K562 (cell line): Measurements from ENCODE around the gene C20orf96. TPM values are rescaled to one million over a fixed set of nuclear protein-coding genes. Genes with fewer than 3 reads are reported as not detected.

Experiments
- ATAC-seq: fragments of 200-7000 bp; cut with Tn5 transposase; 3 replicates; pipeline ENCODE4 v1.9.1; 2020; ENCODE audit warnings: moderate library complexity
- BruUV-seq: library from RNA; stranded (reverse); fragments of 400-500 nt; replicated peaks from 2 replicates; lab custom pipeline; 2021; lab: Mats Ljungman, UMichigan
- CTCF ChIA-PET: fragments of 300-600 bp; formaldehyde crosslinking; extraction: SDS; loops from one replicate; lab custom pipeline; 2021; ENCODE audit warnings: low intra/inter-chr PET ratio; lab: Yijun Ruan, JAX
- POLR2A ChIA-PET: fragments of 300-600, 350-650 bp; sonication (Branson Sonifier 250); formaldehyde crosslinking; extraction: SDS; loops from one replicate; lab custom pipeline; 2021; ENCODE audit warnings: antibody characterized with exemption, inconsistent platforms; lab: Yijun Ruan, JAX
- DNase-seq, 4 experiments: peaks; one replicate each; pipeline versions ENCODE4 v3.0.0 to v3.0.0-alpha.2; 2011 to 2018; ENCODE audit warnings: low spot score in 3 of 4, mixed read lengths in 3 of 4; ENCODE audit errors: extremely low read depth in 1 of 4
- FAIRE-seq: peaks from 2 replicates; lab custom pipeline; 2011; peaks lifted over from hg19 to GRCh38; lab: Jason Lieb, UNC
- H2AFZ ChIP-seq: 2 replicates; pipeline ENCODE4 v1.6.0; 2011; ENCODE audit warnings: low read depth, low read length, control low read depth, inconsistent platforms
- H3K27ac ChIP-seq: fragments of 200-600 bp; 3 replicates; pipeline ENCODE4 v1.8.0; 2011; ENCODE audit warnings: low read depth, mild to moderate bottlenecking, control low read depth, inconsistent platforms, low read length, moderate library complexity, mixed read lengths; ENCODE audit errors: extremely low read depth
- H3K27me3 ChIP-seq, 2 experiments: fragments of 300-600 bp in 1 of 2; 2 replicates in 1 of 2; 3 replicates in 1 of 2; pipeline versions ENCODE4 v1.6.0 to v1.8.0; 2011; ENCODE audit warnings: inconsistent platforms in 2 of 2, low read length in 2 of 2, mild to moderate bottlenecking in 1 of 2, mixed read lengths in 1 of 2, moderate library complexity in 1 of 2; ENCODE audit not compliant: control insufficient read depth in 2 of 2, insufficient read depth in 2 of 2
- H3K36me3 ChIP-seq: fragments of 300-600 bp; 3 replicates; pipeline ENCODE4 v1.8.0; 2011; ENCODE audit warnings: mild to moderate bottlenecking, low read length, inconsistent platforms; ENCODE audit not compliant: control insufficient read depth, insufficient read depth
- H3K4me1 ChIP-seq, 2 experiments: fragments of 200-600 bp in 1 of 2; replicated peaks in 1 of 2; 2 replicates in 1 of 2; 3 replicates in 1 of 2; pipeline versions ENCODE4 v1.5.1 to v1.8.0; 2011; ENCODE audit warnings: inconsistent platforms in 2 of 2, low read length in 2 of 2, mild to moderate bottlenecking in 1 of 2, mixed read lengths in 1 of 2, moderate library complexity in 1 of 2; ENCODE audit not compliant: control insufficient read depth in 2 of 2, insufficient read depth in 2 of 2
- H3K4me2 ChIP-seq: 2 replicates; pipeline ENCODE4 v1.6.1; 2011; ENCODE audit warnings: low read length, control low read depth, inconsistent platforms, mixed read lengths; ENCODE audit not compliant: insufficient read depth
- H3K4me3 ChIP-seq: fragments of 200-600 bp; sonication (generic), shearing (Covaris generic); 2 replicates; pipeline ENCODE4 v1.5.1; 2016; ENCODE audit warnings: control low read depth, inconsistent platforms
- H3K79me2 ChIP-seq: fragments of 200-600 bp; 3 replicates; pipeline ENCODE4 v1.8.0; 2011; ENCODE audit warnings: low read length, inconsistent platforms; ENCODE audit not compliant: control insufficient read depth, insufficient read depth
- H3K9ac ChIP-seq, 2 experiments: 2 replicates each; pipeline versions ENCODE4 v1.6.0 to v1.6.1; 2011; ENCODE audit warnings: low read depth in 2 of 2, low read length in 2 of 2, control low read depth in 1 of 2, inconsistent platforms in 1 of 2, mild to moderate bottlenecking in 1 of 2, mixed read lengths in 1 of 2; ENCODE audit not compliant: insufficient read depth in 1 of 2
- H3K9me1 ChIP-seq: one replicate; pipeline ENCODE4 v1.6.0; 2011; ENCODE audit warnings: inconsistent platforms, mild to moderate bottlenecking, low read length, moderate library complexity; ENCODE audit not compliant: control insufficient read depth, insufficient read depth
- H3K9me3 ChIP-seq: replicated peaks from 2 replicates; pipeline ENCODE4 v1.5.1; 2011; ENCODE audit warnings: low read depth, low read length, inconsistent platforms; ENCODE audit not compliant: control insufficient read depth, insufficient read depth
- H4K20me1 ChIP-seq: replicated peaks from 2 replicates; pipeline ENCODE4 v1.6.1; 2011; ENCODE audit warnings: low read length, inconsistent platforms, mixed read lengths; ENCODE audit not compliant: control insufficient read depth, insufficient read depth
- GTF3C2 ChIP-seq: IDR thresholded peaks from 3 replicates; pipeline ENCODE4 v1.6.1; 2011; ENCODE audit warnings: borderline replicate concordance, mild to moderate bottlenecking, moderate library complexity; ENCODE audit not compliant: insufficient read length; ENCODE audit errors: extremely low read depth
- MCM5 ChIP-seq: fragments of 450-650 bp; IDR thresholded peaks from 2 replicates; pipeline ENCODE4 v1.6.1; 2016; ENCODE audit warnings: low read depth
- NCOA1 ChIP-seq: fragments of 450-650 bp; IDR thresholded peaks from 2 replicates; pipeline ENCODE4 v1.6.1; 2016; ENCODE audit warnings: low read depth
- PPARD ChIP-seq: fragments of 250-450 bp; sonication (Bioruptor Pico); IDR thresholded peaks from 2 replicates; pipeline ENCODE4 v1.8.0; 2022; ENCODE audit warnings: inconsistent platforms, mild to moderate bottlenecking, moderate library complexity
- RFX5 ChIP-seq: IDR thresholded peaks from 2 replicates; pipeline ENCODE4 v1.6.1; 2011; ENCODE audit warnings: low read depth, mild to moderate bottlenecking, improper control_type of control experiment, low read length
- SMARCA4 ChIP-seq: fragments of 450-650 bp; IDR thresholded peaks from 2 replicates; pipeline ENCODE4 v1.6.1; 2016
- SREBF1 ChIP-seq: fragments of 150-350 bp; IDR thresholded peaks from 2 replicates; pipeline ENCODE4 v1.6.1; 2014; ENCODE audit warnings: antibody characterized with exemption, low read depth, low read length, borderline replicate concordance
- STAG1 ChIP-seq: sonication (generic); formaldehyde crosslinking; IDR thresholded peaks from 2 replicates; pipeline ENCODE4 v1.5.0; 2020; ENCODE audit warnings: missing genetic modification reagents, borderline replicate concordance
- SUPT5H ChIP-seq: fragments of 450-650 bp; IDR thresholded peaks from 2 replicates; pipeline ENCODE4 v1.6.1; 2016
- ZBTB49 ChIP-seq: sonication (generic); formaldehyde crosslinking; IDR thresholded peaks from 2 replicates; pipeline ENCODE4 v1.8.0; 2022; ENCODE audit warnings: missing genetic modification reagents, mild to moderate bottlenecking, borderline replicate concordance
- ZKSCAN3 ChIP-seq: fragments of 250-450 bp; sonication (Bioruptor Pico); IDR thresholded peaks from 2 replicates; pipeline ENCODE4 v1.4.0; 2020
- WGBS: fragments of 100-300 bp; shearing (Covaris generic); methylation state at CpG from one replicate; pipeline ENCODE4 v1.1.6; 2016; ENCODE audit warnings: low coverage, mixed read lengths; ENCODE audit not compliant: insufficient coverage; ENCODE audit errors: missing lambda C conversion rate; 5-methylcytosine and 5-hydroxymethylcytosine counted together
- in situ Hi-C: fragments of 300-500 bp; cut with MboI; formaldehyde crosslinking; loops from 4 replicates; pipeline ENCODE4 v1.15.0; 2018; ENCODE audit warnings: inconsistent platforms, mixed read lengths
- intact Hi-C: fragments of 100-400 bp; cut with micrococcal nuclease; formaldehyde crosslinking; loops from 2 replicates; pipeline ENCODE4 v1.14.2; 2022
- polyA plus RNA-seq, 8 experiments: library from polyadenylated mRNA; depleted of rRNA in 4 of 8; stranded (reverse) in 5 of 8; unstranded in 3 of 8; fragments of >200 nt; fragmentation: Nextera tagmentation in 2 of 8; fragmentation: Illumina TruSeq in 1 of 8; extraction: Ambion mirVana in 2 of 8; extraction: Trizol in 1 of 8; gene quantifications; 2 replicates each; pipeline versions ENCODE4 v1.2.1 to v1.2.3, GENCODE V29; 2011 to 2014; ENCODE audit warnings: inconsistent platforms in 1 of 8, missing spikeins in 1 of 8
- total RNA-seq, 7 experiments: library from RNA; depleted of rRNA in 6 of 7; stranded (reverse); fragments of >200 nt in 6 of 7; fragmentation: Illumina TruSeq in 2 of 7; extraction: Trizol in 2 of 7; gene quantifications; 2 replicates each; pipeline versions ENCODE4 v1.2.1 to v1.2.3, GENCODE V29; 2011 to 2021; ENCODE audit warnings: low replicate concordance in 1 of 7
- TF ChIP-seq, protein P1 (sequence below): fragments of 250-450 bp; sonication (Bioruptor Pico); IDR thresholded peaks from 2 replicates; pipeline ENCODE4 v1.4.0; 2020; ENCODE audit warnings: borderline replicate concordance
- TF ChIP-seq, protein P2 (sequence below): fragments of 450-650 bp; IDR thresholded peaks from 2 replicates; pipeline ENCODE4 v1.6.1; 2016

The C20orf96 gene
- total and polyA plus RNA-seq, 9 of the 15 experiments (the other 6 are each of a cell fraction or from before 2014, with no cell fraction given), result 1.7 to 11.7 (median 4.2) TPM

GRCh38 chr20:271528-271927, 19.0 kb downstream of the C20orf96 start (continued):
- TF ChIP-seq, protein P1, sequence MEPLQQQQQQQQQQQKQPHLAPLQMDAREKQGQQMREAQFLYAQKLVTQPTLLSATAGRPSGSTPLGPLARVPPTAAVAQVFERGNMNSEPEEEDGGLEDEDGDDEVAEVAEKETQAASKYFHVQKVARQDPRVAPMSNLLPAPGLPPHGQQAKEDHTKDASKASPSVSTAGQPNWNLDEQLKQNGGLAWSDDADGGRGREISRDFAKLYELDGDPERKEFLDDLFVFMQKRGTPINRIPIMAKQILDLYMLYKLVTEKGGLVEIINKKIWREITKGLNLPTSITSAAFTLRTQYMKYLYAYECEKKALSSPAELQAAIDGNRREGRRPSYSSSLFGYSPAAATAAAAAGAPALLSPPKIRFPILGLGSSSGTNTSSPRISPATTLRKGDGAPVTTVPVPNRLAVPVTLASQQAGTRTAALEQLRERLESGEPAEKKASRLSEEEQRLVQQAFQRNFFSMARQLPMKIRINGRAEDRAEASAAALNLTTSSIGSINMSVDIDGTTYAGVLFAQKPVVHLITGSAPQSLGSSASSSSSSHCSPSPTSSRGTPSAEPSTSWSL, result no peak
- TF ChIP-seq ZKSCAN3 (CRISPR knock-in tag), result no peak

DNA sequence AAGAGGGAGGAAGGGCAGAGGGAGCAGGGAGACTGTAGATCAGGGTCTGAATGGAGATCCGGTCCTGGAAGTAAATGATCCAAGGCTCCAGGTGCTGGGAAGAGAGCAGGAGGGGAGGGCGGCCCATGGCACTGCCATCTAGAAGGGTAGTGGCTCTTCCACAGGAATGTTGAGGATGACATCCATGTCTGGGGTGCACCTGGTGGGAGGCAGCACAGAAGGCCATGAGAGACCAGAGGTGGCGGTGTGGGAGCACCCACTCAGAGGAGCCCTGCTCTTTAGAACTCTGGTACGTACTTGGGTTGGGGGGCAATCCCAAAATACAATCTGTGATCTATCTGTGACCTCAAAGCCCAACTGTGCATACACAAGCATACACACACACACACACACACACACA, 19.5 kb downstream of the C20orf96 start:
- no peaks in the 10 kb centered on the region for H4K20me1 ChIP-seq
- DNase-seq (no peak), FAIRE-seq (no peak), ATAC-seq (no peak)
- no peak overlapping the region for H3K27ac ChIP-seq
- H3K4me1 ChIP-seq, result peaks cover 6 to 11% of the 10 kb centered on the region in 2 experiments; a peak in 4 of 5 replicates
- in situ Hi-C loops (no loop called here), intact Hi-C loops (no loop called here)
- POLR2A ChIA-PET, result interaction anchor here (1.6 kb wide), 1 partner anchor 11 kb away, joined by 3 read pairs; no protein-coding TSS in a partner anchor
- no peaks in the 10 kb centered on the region for H3K9me1 ChIP-seq
- H3K4me3 ChIP-seq, result no peak overlapping the region
- CTCF ChIA-PET, result no interaction called here
- no peak overlapping the region for H3K9ac ChIP-seq
- peaks cover 5% of the 10 kb centered on the region; the same call in 1 of the 3 replicates for H3K36me3 ChIP-seq
- H3K27me3 ChIP-seq, result no peaks in the 10 kb centered on the region
- no peak overlapping the region for H2AFZ ChIP-seq
- H3K79me2 ChIP-seq, result no peaks in the 10 kb centered on the region
- no TSS peak for BruUV-seq
- no peak overlapping the region for H3K4me2 ChIP-seq
- WGBS, result no CpG with 5 or more reads among the region's 4 CpGs
- no peaks in the 10 kb centered on the region for H3K9me3 ChIP-seq
- TF ChIP-seq PPARD (CRISPR knock-in tag), result no peak
- no peak for TF ChIP-seq MCM5
- TF ChIP-seq NCOA1, result no peak
- TF ChIP-seq STAG1 (CRISPR knock-in tag), result no peak
- no peak for TF ChIP-seq ZBTB49 (CRISPR knock-in tag)
- TF ChIP-seq RFX5, result no peak
- no peak for TF ChIP-seq SMARCA4
- no peak for TF ChIP-seq GTF3C2
- TF ChIP-seq SREBF1, result no peak
- TF ChIP-seq, protein P2, sequence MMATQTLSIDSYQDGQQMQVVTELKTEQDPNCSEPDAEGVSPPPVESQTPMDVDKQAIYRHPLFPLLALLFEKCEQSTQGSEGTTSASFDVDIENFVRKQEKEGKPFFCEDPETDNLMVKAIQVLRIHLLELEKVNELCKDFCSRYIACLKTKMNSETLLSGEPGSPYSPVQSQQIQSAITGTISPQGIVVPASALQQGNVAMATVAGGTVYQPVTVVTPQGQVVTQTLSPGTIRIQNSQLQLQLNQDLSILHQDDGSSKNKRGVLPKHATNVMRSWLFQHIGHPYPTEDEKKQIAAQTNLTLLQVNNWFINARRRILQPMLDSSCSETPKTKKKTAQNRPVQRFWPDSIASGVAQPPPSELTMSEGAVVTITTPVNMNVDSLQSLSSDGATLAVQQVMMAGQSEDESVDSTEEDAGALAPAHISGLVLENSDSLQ, result no peak
- TF ChIP-seq SUPT5H, result no peak
